Keratinocyte (primary cell): ENCODE data around the gene UVSSA.

Source experiments
- CTCF ChIP-seq, 3 experiments: IDR thresholded peaks in 1 of 3; conservative IDR thresholded peaks in 1 of 3; optimal IDR thresholded peaks in 1 of 3; 2 replicates in 2 of 3; 3 replicates in 1 of 3; pipeline versions ENCODE3 to v1.5.1; 2011; ENCODE audit warnings: low read length in 3 of 3, mild to moderate bottlenecking in 3 of 3, moderate library complexity in 2 of 3, control low read depth in 1 of 3, inconsistent platforms in 1 of 3; ENCODE audit not compliant: insufficient read depth in 2 of 3; ENCODE audit errors: extremely low read depth in 1 of 3
- EZH2 ChIP-seq: IDR thresholded peaks from one replicate; pipeline ENCODE4 v1.6.1; 2012; ENCODE audit warnings: inconsistent platforms, mild to moderate bottlenecking, low read length, moderate library complexity

- TF ChIP-seq CTCF (optimal IDR thresholded peaks at IDR 0.05 in 1 of 3, IDR thresholded peaks at IDR 0.05 in 1 of 3, conservative IDR thresholded peaks at IDR 0.05 in 1 of 3; ENCODE audit: extremely low read depth in 1 of 3, insufficient read depth in 2 of 3, low read length in 3 of 3) (no peak), EZH2 (no peak)
Observed at GRCh38 chr4:1354983-1355275, 7.9 kb downstream of the UVSSA start.
